Suppressor macrophage treated with lipopolysaccharide for 1 hour (primary cell): ENCODE measurements around the gene ZFPL1.

Experiments used
- DNase-seq, 3 donors: peaks; one replicate each; pipeline ENCODE4 v3.0.0-alpha.2; 2020 to 2022

ZFPL1 gene

DNA sequence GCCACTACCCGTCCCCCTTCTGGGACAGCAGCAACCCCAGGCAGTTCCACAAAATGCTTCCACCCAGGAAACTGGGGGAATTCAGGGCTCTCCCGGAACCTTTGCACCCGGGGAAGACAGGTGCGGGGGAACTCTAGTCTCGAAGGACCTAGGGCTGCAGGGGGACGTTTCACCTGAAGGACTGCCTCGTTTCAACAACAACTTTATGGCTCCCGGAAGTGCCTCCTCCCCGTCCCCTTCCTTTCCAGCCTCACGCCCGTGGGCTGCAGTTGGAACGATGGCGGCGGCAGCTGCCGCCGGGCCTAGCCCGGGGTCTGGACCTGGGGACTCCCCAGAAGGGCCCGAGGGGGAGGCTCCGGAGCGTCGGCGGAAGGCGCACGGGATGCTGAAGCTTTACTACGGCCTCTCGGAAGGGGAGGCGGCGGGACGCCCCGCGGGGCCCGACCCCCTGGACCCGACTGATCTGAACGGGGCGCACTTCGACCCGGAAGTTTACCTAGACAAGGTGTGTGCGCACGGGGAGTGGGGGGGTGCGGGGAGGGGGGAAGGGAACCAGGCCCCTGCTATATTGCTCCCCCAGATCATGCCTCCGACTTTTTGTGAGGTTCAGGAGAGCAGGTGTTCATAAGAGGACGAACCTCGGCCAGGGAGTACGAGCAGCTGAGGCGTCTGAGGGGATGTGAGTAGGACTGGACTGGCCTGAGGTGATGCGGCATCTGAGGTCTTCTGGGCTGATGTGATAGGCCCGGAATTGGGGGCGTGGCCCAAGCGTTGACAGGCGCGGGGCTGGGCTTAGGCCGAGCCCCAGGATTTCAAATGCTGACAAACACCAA is 12.2 kb downstream of the ZFPL1 start, which contains the start of gene VPS51:
VPS51 (plus strand) TSS at position 241 of the 833 bp plus-strand sequence; CDS start at position 278, 37 bp downstream.
- DNase-seq, result peak; percentile 91 to 94 (median 92)

DNA sequence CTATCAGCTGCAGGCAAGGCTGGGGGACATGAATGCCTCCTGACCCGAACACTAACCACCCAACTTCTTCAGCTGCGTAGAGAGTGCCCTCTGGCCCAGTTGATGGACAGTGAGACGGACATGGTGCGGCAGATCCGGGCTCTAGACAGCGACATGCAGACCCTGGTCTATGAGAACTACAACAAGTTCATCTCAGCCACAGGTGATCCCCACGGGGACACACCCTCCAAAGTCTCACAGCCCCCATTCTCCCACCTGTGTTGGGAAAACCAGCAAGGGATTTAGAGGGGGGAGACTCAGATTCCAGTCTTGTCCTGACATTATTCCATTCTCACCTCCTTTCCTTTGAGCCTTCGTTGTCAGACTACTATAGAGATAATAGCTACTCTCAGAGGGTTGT is 12.9 kb downstream of the ZFPL1 start:
- DNase-seq, result no peak

- no peak for DNase-seq
Observed at GRCh38 chr11:65100674-65101350, 16.8 kb downstream of the ZFPL1 start.

DNA sequence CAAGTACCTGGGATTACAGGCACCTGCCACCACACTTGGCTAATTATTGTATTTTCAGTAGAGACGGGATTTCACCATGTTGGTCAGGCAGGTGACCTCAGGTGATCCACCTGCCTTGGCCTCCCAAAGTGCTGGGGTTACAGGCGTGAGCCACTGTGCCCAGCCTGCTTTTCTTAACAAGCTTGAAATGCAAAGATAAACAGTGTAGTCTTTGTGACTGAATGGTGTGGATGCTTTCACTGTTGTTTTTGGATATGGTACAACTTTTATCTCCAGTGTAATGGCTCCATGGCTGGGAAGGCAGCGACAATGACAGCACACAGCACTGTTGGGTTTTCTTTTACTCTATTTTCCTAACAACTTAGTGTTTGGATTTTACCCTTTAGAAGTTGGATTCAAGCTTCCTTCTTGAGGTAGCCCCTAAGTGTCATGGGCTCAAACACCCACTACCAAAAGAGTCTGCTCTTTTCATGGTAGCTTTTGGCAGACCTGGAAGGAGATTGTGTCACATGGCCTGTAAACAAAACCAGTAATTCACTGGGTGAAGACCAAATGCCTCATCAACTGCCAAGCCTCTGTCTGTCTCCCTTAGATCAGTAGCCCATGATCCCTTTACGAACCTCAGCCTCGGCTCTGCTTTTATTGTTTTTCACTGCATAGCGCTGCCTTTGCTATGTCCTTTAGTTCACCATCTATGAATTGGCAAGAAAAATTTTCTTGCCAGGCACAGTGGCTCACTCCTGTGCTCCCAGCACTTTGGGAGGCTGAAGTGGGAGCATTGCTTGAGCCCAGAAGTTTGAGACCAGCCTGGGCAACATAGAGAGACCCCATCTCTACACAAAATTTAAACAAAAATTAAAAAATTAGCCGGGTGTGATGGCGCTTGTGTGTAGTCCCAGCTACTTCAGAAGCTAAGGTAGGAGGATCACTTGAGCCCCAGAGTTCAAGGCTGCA is 18.4 kb downstream of the ZFPL1 start:
- DNase-seq, result no peak

DNA sequence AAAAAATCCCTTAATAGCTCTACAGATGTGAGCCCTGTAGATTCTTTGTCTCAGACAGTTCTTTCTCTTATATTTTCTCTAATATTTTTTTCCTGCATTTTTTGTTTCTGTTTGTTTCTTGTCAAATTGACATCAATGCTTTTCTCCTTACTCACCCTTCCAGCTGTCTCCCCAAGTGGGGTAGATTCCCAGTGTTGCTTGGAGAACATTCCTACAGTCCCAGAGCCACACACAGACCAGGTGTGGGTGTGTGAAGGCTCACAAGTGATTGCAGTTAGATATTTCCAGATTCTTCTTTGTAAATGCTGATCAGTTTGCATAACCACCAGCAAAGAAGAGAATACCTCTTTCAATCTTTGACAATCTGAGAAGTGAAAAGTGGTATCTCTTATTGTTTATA is 19.5 kb downstream of the ZFPL1 start:
- no peak for DNase-seq

- no peak for DNase-seq
Observed at GRCh38 chr11:65104628-65105027, 20.6 kb downstream of the ZFPL1 start.

DNA sequence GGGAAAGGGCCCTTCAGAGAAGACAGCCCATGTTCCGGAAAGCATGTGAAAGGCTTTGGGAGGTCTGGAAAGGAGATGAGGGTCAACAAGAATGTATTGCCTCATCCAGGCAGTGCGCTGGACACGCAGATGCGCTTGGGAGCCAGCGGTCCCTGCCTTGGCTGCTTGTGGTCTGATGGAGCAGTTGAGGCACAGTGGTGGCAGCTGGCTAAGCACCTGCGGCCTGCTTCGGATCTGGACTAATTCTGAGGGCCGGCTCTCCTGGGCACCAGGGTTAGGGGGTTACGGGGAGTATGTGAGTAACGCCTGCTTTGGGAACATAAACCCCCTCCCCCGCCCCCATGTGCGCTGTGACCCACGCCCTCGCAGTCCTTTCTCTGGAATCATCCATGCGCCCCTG is 23.1 kb downstream of the ZFPL1 start:
- DNase-seq, result no peak

DNA sequence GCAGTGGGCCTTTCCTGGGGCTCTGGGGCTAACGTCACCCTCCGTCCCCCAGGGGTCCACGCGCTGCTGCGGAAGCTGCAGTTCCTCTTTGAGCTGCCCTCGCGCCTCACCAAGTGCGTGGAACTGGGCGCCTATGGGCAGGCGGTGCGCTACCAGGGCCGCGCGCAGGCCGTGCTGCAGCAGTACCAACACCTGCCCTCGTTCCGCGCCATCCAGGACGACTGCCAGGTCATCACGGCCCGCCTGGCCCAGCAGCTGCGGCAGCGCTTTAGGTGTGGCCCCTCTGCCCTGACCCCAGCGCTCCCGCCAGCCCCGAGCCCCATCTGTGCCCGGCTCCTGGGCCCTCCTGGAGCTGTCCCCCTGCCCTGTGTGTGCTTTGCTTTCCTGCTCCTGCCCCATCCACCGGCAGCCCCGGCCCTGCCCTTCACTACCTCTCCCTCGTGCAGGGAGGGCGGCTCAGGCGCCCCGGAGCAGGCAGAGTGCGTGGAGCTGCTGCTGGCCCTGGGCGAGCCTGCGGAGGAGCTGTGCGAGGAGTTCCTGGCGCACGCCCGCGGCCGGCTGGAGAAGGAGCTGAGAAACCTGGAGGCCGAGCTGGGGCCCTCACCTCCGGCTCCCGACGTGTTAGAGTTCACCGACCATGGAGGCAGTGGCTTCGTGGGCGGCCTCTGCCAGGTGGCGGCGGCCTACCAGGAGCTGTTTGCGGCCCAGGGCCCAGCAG is 23.9 kb downstream of the ZFPL1 start:
- DNase-seq, result no peak

DNA sequence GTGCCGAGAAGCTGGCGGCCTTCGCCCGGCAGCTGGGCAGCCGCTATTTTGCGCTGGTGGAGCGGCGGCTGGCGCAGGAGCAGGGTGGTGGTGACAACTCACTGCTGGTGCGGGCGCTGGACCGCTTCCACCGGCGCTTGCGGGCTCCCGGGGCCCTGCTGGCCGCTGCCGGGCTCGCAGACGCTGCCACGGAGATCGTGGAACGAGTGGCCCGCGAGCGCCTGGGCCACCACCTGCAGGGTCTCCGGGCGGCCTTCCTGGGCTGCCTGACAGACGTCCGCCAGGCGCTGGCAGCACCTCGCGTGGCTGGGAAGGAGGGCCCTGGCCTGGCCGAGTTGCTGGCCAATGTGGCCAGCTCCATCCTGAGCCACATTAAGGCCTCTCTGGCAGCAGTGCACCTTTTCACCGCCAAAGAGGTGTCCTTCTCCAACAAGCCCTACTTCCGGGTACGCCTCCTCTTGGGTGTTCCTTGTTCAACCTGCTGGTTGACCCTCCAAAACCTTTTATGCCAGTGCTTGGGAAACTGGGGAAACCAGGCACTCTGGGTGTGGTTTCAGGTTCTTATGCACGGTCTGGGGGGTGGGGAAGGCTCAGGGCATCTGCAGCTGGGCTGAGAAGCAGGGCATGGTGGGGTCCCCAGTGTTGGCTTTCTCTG is 24.6 kb downstream of the ZFPL1 start:
- no peak for DNase-seq

- DNase-seq, result no peak
Observed at GRCh38 chr11:65109231-65110198, 25.5 kb downstream of the ZFPL1 start.

DNA sequence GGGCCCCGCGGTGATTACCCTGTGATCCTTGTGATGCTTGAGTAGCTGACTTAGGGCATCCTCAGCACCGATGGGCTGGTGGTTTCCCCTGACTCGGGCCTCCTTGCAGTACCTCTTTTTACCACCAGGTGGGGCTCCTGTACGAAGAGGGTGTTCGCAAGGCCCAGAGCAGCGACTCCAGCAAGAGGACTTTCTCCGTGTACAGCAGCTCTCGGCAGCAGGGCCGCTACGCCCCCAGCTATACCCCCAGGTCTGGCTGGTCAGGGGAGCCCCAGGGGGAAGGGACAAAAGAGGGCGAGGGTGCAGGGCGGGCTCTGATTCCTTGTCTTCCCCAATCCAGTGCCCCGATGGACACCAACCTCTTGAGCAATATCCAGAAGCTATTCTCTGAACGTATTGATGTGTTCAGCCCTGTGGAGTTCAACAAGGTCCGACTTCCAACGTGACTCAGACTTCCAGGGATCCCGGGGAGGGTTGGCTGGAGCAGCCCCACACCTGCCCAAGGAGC is 26.4 kb downstream of the ZFPL1 start:
- peak; percentile 89 to 95 (median 93) for DNase-seq

DNA sequence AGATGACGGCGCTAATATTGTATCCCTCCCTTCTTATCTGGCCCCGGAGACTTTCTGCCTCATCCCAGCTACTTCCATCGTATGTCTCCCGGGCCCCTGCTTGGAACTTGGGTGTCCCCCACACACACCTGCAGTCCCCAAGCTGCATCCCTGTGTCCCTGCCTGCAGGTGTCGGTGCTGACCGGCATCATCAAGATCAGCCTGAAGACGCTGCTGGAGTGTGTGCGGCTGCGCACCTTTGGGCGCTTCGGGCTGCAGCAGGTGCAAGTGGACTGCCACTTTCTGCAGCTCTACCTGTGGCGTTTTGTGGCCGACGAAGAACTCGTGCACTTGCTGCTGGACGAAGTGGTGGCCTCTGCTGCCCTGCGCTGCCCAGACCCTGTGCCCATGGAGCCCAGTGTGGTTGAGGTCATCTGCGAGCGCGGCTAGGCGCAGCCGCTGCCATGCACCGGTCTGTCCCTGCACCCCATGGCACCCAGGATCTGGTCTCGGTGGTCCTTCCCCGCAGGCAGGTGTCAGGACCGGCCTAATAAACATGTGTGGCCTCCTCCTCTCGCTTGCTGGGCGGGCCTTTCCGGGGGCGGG is 27.2 kb downstream of the ZFPL1 start:
- DNase-seq, result no peak

DNA sequence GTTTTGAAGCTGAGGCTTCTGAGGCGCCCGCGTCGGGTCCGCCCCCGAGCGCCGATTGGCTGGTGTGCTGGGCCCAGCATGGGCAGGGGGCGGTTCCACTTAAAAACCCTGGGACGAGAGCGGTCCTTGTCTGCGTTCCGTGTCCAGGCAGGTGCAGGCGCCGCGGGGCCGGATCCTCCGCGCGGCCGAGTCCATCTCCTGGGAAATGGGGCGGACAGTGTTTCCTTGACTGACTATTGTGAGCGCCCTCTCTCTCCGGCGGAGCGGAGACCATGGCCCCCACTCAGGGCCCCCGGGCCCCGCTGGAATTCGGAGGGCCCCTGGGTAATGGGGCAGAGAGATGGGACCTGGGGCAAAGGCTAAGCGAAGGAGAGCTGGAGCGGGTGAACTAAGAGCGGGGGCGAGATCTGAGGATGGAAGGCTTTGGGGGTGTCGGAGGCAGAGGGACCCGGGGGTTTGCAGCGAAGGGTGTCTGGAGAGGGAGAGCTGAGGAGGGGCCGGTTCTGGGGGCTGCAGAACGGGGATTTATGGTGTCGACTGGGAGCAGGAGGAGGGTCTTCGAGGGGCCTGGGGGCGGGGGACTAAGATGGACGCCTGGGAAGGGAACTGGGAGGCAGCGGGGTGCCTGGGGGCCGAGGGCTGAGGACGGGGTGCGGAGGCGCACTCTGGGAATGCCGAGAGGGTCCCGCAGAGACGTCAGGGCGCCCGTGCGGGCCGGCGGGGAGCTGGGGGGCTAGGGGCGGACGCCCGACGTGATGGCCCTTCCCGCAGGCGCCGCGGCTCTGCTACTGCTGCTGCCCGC is 27.9 kb downstream of the ZFPL1 start, which contains the start of gene TM7SF2:
TM7SF2 (plus strand) TSS at position 129 of the 802 bp plus-strand sequence; CDS start at position 273, 144 bp downstream.
- DNase-seq, result peak; percentile 94 to 99 (median 97)

- DNase-seq, result peak; percentile 65 to 86 (median 70)
Observed at GRCh38 chr11:65112546-65113360, 28.7 kb downstream of the ZFPL1 start.

- no peak for DNase-seq
Observed at GRCh38 chr11:65113361-65113756, 29.3 kb downstream of the ZFPL1 start.

- DNase-seq, result no peak
Observed at GRCh38 chr11:65113839-65114238, 29.8 kb downstream of the ZFPL1 start.

DNA sequence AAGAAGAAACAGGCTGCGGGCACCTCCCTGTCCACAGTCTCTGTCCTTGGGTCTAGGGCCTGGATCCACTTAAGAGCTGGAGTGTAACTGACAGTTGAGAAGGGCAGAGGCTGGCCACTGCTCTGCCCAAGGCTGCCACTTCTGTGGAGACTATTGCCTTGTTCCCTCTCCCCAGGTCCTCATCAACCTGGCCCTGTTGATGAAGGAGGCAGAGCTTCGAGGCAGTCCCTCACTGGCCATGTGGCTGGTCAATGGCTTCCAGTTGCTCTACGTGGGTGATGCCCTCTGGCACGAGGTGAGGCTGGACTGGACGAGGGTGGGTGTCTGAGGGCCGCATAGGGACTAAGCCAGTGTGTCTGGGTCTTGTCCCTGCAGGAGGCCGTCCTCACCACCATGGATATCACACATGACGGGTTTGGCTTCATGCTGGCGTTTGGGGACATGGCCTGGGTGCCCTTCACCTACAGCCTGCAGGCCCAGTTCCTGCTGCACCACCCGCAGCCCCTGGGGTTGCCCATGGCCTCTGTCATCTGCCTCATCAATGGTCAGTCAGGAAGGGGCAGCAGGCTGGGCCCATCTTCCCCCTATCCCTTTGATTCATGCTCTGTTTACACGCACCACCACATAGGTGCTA is 30.6 kb downstream of the ZFPL1 start:
- DNase-seq, result no peak
